Gastroesophageal sphincter (tissue), 3 donors: ENCODE results near the gene NUP160.

Experiments used
- POLR2A ChIP-seq, 2 donors: fragments of 450-650 bp; IDR thresholded peaks; one replicate each; pipeline ENCODE4 v1.6.1; 2017; ENCODE audit warnings: antibody characterized with exemption in 2 of 2, mild to moderate bottlenecking in 2 of 2, moderate library complexity in 1 of 2
- POLR2AphosphoS5 ChIP-seq: sonication (generic); formaldehyde crosslinking; IDR thresholded peaks from one replicate; pipeline ENCODE4 v1.6.1; 2017; ENCODE audit warnings: antibody characterized with exemption
- TF ChIP-seq, protein P1 (sequence below), 4 experiments: fragments of 200-600 bp in 2 of 4; fragments of 450-650 bp in 2 of 4; sonication (generic) in 1 of 4; IDR thresholded peaks; one replicate each; pipeline ENCODE4 v1.5.1; 2017 to 2019; ENCODE audit warnings: antibody characterized with exemption in 4 of 4, mild to moderate bottlenecking in 2 of 4, moderate library complexity in 2 of 4

DNA sequence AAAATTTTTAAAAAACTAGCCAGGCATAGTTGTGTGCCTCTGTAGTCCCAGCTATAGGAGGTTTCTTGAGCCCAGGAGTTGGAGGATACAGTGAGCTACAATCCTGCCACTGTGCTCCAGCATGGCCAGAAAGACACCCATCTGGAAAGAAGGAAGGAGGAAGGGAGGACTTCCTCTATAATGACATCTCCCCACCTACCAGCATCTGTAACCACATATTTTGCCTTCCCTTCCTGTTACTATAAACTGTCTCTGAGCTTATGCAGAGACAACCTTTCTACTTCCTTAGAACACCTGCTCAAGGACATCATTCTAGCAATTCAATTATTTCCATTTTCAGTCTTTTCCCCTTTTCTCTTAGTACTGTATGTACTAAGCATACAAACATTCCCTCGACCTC, 2.2 kb upstream of the NUP160 start:
- TF ChIP-seq, protein P1, sequence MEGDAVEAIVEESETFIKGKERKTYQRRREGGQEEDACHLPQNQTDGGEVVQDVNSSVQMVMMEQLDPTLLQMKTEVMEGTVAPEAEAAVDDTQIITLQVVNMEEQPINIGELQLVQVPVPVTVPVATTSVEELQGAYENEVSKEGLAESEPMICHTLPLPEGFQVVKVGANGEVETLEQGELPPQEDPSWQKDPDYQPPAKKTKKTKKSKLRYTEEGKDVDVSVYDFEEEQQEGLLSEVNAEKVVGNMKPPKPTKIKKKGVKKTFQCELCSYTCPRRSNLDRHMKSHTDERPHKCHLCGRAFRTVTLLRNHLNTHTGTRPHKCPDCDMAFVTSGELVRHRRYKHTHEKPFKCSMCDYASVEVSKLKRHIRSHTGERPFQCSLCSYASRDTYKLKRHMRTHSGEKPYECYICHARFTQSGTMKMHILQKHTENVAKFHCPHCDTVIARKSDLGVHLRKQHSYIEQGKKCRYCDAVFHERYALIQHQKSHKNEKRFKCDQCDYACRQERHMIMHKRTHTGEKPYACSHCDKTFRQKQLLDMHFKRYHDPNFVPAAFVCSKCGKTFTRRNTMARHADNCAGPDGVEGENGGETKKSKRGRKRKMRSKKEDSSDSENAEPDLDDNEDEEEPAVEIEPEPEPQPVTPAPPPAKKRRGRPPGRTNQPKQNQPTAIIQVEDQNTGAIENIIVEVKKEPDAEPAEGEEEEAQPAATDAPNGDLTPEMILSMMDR (IDR thresholded peaks at IDR 0.05): no peak
- TF ChIP-seq POLR2A (IDR thresholded peaks at IDR 0.05) (no peak), POLR2AphosphoS5 (no peak)
